ENCODE data around the gene LINGO3.
A peak's percentile ranks its signal among the peaks of the same experiment; 100 is the strongest.

LINGO3 gene

DNA sequence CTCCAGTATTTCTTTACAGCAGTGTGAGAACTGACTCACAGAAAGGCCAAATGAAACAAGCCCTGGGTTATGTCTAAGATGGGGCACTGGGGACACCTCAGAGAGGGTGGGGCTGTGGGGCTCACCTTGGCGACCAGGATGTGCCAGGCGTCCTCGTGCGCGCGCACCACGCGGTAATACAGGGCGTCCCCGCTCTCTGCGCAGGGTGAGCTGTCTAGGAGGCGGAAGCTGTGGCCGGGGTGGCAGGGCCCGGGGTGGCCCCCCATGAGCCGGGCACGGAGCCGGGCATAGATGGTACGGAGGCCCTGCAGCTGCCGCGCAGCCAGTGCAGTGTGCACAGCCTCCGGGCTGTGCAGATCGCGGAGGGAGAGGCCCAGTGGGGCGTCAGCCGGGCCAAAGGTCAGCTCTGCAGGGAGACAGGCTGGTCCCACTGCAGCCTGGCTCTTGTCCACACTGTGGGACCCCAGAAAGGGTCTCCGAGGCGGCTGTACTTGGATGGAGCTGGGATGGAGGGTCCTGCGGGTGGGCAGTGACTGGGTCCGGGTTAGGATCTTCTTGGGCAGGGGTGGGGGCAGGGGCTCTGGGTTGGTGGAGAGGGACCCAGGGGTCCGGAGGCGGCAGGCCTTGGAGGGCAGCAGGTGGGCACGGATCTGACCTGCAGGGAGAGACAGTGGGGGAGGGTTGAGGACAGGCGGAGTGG is 29.3 kb downstream of the LINGO3 start:
- TF ChIP-seq, protein P1, sequence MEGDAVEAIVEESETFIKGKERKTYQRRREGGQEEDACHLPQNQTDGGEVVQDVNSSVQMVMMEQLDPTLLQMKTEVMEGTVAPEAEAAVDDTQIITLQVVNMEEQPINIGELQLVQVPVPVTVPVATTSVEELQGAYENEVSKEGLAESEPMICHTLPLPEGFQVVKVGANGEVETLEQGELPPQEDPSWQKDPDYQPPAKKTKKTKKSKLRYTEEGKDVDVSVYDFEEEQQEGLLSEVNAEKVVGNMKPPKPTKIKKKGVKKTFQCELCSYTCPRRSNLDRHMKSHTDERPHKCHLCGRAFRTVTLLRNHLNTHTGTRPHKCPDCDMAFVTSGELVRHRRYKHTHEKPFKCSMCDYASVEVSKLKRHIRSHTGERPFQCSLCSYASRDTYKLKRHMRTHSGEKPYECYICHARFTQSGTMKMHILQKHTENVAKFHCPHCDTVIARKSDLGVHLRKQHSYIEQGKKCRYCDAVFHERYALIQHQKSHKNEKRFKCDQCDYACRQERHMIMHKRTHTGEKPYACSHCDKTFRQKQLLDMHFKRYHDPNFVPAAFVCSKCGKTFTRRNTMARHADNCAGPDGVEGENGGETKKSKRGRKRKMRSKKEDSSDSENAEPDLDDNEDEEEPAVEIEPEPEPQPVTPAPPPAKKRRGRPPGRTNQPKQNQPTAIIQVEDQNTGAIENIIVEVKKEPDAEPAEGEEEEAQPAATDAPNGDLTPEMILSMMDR (IDR thresholded peaks at IDR 0.05; ENCODE audit: control insufficient read depth, extremely low read depth, insufficient read depth) = no peak
- H3K4me3 ChIP-seq (ENCODE audit: low read depth, low read length) = no peak overlapping the region
- no peak for DNase-seq (ENCODE audit: low read depth)

DNA sequence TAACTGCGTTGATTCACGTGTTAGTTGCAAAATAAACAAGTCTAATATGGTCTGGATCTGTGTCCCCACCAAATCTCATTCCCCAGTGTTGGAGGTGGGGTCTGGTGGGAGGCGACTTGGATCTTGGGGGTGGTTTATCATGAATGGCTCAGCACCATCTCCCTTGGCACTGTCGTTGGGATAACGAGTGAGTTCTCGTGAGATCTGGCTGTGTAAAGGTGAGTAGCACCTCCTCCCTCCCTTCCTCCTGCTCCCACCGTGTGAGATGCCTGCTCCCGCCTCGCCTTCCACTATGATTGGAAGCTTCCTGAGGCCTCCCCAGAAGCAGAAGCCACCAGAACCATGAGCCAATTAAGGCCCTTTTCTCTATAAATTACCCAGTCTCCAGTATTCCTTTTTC is 30.8 kb downstream of the LINGO3 start:
- no peak for DNase-seq (ENCODE audit: low read depth)
- TF ChIP-seq, protein P1 (IDR thresholded peaks at IDR 0.05; ENCODE audit: control insufficient read depth, extremely low read depth, insufficient read depth) = no peak
- no peak overlapping the region for H3K4me3 ChIP-seq (ENCODE audit: low read depth, low read length)

DNA sequence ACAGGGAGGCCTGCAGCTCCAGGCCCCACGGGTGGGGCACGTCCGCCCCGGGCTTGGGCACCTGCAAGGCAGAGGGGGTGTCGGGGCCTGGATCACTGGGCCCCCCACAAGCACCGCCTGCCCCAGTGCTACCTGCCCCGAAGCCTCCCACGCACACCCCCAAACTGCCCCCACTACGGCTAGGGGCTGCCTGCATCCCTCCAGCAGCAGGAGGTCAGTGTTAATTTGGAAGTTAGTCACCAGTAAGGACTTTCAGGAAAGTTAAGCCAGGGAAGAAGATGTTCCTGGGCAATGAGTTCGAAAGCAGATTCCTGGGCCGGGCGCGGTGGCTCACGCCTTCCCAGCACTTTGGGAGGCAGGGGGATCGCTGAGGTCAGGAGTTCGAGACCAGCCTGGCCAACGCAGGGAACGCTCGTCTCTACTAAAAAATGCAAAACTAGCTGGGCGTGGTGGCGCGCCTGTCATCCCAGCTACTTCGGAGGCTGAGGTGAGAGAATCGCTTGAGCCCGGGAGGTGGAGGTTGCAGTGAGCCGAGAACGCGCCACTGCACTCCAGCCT is 31.4 kb downstream of the LINGO3 start:
- TF ChIP-seq, protein P1 (IDR thresholded peaks at IDR 0.05; ENCODE audit: control insufficient read depth, extremely low read depth, insufficient read depth) = no peak
- H3K4me3 ChIP-seq (ENCODE audit: low read depth, low read length) = no peak overlapping the region
- DNase-seq (ENCODE audit: low read depth) = no peak

DNA sequence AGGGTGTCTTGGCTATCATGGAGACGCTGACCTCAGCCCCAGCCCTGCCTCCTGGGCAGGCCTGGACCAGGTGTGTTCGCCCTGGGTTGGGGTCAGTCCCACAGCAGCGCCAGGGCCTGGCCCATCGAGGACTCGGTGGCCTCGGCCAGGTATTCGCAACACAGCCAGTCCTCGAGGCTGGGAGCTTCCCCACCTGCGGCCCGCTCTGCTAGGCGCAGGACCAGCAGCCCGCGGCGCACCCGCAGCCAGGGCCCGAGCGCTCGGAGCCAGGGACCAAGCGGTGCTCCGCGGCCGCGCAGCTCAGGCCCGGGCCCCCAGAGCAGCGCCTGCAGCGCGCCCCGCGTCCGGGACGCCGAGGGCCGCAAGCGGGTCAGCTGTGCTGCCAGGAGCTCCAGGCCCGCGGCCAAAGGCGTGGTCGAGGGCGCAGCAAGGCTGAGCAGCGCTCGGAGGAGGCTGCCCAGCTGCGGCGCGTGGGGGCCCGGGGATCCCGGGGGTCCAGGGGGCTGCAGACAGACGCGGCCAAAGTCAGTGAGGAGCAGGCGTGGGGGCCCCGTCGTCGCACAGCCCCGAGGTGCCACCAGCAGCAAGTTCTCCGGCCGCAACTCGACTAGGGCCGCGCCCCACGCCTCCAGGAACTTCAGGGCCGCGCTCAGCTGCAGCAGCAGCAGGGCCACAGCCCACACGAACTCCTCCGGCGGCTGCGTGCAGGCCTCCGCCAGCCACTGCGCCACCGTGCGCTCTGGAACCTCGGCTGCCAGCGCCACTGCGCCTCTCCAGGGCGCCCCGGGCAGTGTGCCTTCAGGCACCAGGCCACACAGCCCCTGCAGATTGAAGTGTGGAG is 32.1 kb downstream of the LINGO3 start:
- TF ChIP-seq, protein P1 (IDR thresholded peaks at IDR 0.05; ENCODE audit: control insufficient read depth, extremely low read depth, insufficient read depth) = no peak
- no peak overlapping the region for H3K4me3 ChIP-seq (ENCODE audit: low read depth, low read length)
- DNase-seq (ENCODE audit: low read depth) = no peak

DNA sequence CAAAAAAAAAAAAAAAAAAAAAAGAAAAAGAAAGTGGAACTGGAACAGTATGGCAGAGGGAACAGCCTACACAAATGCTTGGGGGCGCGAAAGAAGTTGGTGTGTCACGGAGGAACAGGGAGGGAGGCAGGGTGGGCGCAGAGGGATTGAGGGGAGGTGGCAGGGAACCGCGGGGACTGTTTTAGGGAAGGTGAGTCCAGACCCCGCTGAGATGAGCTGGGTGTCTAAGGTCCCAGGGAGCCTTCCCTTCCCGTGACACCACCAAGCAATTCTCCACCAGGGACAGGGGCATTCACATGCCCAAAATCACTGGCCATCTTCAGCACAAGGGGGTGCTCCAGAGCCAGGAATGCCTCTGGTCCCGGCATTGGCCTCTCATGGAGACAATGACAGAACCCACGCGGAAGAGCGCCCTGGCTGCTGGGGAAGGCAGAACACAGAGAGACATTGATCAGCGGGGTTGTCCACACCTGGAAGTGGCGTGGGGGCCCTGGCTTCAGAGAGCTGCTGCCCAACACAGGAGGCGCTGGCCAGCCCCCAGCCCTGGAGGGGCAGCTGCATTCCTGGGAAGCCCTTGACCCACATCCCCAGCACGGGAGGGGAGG is 32.9 kb downstream of the LINGO3 start:
- H3K4me3 ChIP-seq (ENCODE audit: low read depth, low read length) = no peak overlapping the region
- TF ChIP-seq, protein P1 (IDR thresholded peaks at IDR 0.05; ENCODE audit: control insufficient read depth, extremely low read depth, insufficient read depth) = peak; percentile 72

DNA sequence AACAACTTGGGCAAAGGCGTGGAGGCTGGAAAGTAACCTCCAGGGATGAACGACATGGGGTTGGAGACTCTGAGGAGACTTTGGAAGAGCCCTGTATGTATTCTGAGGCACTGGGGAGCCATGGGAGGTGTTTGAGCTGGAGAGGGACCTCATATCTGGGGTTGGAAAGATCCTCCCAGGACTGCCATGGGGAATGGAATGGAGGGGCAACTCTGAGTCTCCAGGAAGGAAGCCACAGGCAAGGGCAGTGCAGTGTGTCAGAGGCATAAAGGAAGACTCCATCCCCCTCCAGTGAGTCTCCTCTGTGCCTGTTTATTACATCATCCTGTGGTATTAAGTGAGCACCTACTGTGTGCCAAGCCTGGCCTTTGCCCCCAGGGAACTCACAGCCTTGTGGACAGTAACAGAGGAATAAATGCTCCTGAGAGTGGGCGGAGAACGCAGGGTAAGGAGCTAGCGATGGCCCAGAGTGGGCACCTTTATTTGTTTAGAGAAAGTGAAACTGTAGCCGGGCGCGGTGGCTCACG is 33.7 kb downstream of the LINGO3 start:
- TF ChIP-seq, protein P1 (IDR thresholded peaks at IDR 0.05; ENCODE audit: control insufficient read depth, extremely low read depth, insufficient read depth) = no peak
- no peak for DNase-seq (ENCODE audit: low read depth)
- peak overlapping the region; percentile 32 for H3K4me3 ChIP-seq (ENCODE audit: low read depth, low read length)

More for the DNA sequence above, 32.9 kb downstream of the LINGO3 start:
- DNase-seq (ENCODE audit: low read depth) = no peak

Data from LNCaP clone FGC (cell line).